Amygdala (tissue), 56 donors: Measurements from ENCODE around the gene SP110.
"Not testable (repeated sequence)": the region's sequence is repeated elsewhere in the genome, so short reads cannot be mapped to it uniquely, and the experiment has no call there.

Source experiments
- DNase-seq, 56 donors: peaks; one replicate each; lab custom pipeline; 2025; lab: John Stamatoyannopoulos, UW

SP110 gene

DNA sequence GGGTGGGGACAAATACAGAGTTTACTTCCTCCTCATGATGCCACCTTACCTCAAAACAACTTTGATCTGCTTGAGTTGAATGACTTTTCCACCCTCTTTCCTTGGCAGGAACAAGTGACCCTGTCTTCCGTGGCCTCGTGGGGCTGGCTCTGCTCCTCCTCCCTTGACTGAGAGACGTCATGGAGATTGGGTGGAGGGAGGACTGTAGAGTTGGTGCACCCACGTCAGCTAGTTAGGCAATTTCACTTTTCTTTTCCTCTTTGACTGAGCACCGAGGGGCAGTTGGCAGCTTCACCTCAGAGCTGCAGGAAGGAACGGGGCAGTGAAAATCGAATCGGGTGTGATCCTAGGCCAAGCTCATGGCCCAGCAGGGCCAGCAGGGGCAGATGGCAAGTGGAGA is 5.7 kb upstream of the SP110 start, which contains the start of gene SP140:
TSS of gene SP140 (plus strand) at position 251 of the 400 bp plus-strand sequence. CDS start at position 360, 109 bp downstream.
- DNase-seq: peak in 17 of 56 donors; percentile 2 to 29 (median 4)

DNA sequence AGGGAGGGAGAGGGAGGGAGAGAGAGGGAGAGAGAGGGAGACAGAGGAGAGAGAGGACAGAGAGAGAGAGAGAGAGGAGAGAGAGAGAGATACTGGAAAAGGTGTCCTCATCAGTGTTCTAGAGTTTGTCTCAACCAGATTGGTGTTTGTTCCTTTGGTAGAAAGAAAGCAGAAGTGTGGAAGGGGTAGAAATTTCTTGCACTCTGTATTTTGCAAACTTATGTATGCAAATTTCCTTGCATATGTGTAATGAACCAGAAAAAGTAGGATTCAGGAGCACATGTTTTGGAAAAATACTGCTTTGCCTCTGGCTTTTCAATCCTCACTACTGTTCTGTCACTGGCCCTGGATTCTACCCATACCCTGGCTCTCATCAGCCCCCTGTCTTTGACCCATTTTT is 4.7 kb upstream of the SP110 start:
- no peak for DNase-seq

DNA sequence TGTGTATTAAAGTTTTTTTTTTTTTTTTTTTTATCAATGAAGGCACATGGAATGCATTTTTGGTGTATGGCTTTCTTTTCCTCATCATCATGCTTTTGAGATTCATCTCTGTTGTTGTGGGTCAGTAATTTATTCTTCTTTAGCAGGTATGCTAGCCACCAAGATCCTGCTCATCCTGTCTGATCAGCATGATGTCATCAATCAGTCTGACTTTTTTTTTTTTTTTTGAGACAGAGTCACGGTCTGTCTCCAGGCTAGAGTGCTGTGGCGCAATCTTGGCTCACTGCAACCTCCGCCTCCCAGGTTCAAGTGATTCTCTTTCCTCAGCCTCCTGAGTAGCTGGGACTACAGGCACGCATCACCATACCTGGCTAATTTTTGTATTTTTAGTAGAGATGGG is 3.0 kb upstream of the SP110 start:
- not testable (repeated sequence) for DNase-seq

DNA sequence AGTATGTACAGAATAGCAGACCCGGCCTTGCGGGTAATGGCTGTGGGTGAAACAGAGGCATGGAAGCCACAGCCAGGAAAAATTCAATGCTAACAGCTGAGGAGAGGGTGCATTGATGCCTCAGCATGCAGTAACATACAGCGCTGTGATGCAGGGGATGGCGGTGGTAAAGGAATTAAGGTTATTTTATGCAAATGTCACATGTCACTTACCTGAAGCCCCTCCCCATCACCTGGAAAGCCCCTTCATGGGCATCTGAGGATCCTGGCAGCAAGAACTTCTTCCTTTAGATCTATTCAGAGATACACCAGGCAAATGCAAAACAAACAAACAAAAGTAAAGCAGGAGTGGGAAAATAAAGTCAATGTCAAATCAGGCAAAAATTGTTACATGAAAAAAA is 1.7 kb upstream of the SP110 start:
- DNase-seq: no peak

DNA sequence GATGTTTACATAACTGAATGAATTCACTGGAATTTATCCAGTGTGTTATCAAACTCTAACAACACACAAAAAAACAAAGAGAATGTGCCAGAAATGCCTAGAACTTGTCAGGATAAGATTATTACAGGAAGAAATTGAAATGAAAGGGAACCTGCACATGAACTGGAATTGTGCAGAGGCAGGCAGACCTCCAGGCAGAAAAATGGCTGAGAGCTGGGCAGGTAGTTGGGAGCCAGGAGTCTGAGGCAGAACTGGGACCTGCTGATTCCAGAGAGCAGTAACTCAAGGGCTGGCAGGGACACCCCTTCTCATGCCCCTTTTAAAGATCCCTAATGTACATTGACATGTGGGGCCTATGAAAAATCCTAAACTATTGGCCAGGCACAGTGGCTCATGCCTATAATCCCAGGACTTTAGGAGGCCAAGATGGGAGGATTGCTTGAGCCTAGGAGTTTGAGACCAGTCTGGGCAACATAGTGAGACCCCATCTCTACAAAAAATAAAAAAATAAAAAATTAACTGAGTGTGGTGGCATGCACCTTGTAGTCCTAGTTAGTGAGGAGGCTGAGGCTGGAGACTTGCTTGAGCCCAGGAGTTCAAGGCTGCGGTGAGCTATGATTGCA is 674 bp upstream of the SP110 start:
- peak in 1 of 56 donors; percentile 18 for DNase-seq

DNA sequence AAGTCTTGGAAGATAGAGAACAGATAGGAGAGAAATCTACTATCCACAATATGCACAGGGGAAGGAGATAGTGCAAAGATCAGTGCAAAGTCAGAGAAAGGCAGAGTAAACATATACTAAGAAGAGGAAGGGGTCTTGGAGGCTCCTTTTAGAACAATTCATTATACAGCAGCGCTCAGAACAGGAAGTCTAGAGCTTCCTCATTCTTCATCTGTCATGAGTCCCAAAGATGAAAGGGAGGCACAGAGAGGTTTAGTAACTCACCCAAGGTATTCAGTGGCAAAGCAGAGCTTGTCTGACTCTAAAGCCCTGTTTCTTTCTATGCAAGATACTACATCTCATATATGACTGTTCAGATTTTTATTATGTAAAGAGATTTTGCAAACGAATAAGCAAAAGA is 1.4 kb downstream of the SP110 start:
- no peak for DNase-seq

DNA sequence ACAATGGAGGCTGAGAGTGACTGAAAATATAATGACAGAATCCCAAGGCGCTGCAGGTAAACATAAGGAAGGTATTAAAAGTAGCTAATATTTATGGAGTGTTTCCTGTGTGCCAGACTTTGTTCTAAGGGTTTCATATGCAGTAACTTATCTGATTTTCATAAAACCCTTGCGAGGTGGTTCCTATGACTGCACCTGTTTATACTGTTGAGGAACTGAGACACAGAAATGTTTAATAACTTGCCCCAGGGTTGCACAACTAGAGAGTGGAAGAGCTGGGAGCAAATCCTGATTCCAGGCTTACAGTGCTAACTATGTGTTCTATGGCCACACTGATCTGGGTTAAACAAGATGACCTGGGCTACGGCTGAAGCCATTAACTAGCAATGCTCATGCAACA is 2.4 kb downstream of the SP110 start:
- no peak for DNase-seq

DNA sequence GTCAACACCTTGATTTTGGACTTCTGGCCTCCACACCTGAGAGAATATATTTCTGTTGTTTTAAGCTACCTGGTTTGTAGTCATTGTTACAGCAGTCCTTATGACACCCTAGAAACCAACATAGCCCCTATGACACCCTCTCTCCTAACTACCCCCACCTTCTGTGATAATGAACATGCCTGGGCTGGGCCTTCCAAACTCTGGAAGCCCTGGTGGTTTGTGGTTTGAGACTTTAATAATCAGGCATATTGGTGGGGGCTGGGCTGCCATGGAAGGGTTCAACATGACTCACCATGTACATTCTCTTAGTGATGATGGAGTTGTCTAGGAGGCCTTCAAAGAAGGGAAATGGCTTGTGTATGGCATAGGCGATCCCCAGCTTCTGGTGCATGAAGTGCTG is 3.3 kb downstream of the SP110 start:
- no peak for DNase-seq

DNA sequence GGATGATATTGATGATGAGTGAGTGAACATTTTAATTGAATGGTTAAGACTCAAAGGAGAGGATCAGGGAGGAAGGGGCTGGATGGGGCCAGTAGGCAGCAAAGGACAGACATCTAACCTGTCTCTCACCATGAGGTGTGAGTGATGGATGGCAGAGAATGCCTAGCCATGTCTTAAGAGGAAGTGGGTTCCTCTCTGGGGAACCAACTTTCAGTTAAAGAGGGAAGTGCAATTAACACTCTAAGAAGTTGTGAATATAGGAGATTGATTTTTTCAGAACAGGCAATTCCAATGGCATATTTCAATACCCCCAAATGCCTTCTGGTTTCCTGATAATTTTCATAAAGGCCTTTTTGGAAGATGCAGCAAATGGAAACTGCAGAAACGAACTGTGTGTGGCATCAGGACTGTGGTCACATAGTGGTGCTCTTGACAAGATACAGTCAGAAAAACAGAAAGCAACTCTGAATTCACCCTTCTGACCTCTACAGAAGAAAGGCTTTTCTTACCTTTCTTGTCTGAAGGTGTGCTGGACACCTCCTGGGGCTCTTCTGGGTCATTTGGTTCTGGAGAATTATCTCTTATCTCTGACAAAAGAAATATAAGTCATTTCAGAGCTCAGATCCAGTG is 10.2 kb downstream of the SP110 start:
- no peak for DNase-seq

DNA sequence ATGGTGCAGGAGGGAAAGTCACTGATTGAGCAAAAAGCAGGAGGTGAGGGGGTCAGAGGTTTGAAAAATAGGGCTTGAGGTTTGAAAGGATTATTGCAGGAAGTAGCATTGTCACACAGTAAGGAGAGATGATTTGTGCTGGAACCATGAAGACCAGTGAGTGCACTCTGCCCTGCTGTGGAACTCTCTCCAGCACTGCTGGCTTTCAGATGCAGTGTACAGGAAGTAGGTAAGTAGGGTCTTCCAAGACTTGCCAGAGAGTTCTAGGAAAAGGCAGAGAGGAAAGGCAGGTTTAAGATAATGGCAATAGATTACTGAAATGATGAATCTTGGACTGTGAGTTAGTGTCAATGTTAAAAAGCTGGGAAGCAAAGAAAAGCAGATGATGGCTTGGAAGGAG is 11.2 kb downstream of the SP110 start:
- no peak for DNase-seq

DNA sequence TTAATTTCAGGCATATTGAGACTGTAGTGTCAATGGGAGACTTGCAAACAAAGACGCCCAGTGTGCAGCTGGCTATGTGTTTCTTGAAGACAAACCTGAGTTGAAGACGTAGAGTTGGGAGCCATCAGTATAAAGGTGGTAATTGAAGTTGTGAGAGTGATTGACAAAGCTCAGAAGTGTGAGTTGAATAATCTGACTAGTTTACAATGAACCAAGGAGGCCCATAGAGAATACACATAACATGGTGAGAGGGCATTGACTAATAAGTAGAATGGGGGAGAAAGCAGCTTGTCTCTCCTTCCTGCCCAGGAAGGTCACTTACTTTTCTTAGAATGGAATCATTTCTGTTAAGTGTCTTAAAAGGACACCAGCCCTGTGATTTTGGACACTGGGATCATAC is 14.1 kb downstream of the SP110 start:
- DNase-seq: no peak

DNA sequence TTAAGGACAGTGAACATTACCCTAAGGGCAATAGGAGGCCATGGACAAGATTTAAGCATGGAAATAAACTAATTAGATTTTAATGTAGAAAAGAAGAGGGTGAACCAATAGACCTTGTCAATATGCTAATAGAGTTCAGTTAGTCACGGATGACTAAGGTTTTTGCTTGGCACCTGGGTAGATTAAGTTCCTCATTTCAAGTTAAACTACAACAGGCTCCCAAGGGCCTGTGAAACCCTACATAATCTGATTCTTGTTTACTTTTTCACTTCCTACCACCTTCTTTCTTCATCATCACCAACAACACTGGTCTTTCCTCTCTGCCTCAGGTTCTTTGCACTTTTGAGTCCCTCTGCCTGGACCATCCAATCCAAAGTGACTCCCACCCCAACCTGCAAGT is 14.8 kb downstream of the SP110 start:
- no peak for DNase-seq

DNA sequence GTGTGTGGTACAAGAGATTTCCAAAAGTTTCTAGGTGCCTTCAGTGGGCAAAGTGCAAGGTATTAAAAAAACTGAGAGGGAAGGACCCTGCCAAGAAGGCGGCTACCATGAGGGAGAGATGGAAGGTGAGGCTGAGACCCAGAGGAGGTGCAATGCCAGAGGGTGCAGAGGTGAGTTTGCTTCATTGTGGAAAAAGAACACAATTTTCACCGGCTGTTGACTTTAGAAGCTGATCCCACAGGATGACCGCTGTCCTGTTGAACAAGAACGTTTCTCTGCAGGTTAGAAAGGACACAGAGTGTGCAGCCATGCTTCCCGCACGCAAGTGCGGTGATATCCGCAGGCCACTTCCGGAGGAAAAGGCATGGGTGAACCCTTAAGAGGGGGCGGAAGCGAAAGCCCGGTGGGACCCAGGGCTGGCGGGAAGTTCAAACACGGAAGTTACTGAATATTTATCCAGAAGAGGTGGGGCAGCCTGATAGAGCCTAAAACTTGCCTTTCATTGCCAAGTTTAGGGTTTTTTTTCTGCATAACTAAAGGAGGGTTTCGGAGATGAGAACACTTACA is 16.6 kb downstream of the SP110 start:
- DNase-seq: no peak

DNA sequence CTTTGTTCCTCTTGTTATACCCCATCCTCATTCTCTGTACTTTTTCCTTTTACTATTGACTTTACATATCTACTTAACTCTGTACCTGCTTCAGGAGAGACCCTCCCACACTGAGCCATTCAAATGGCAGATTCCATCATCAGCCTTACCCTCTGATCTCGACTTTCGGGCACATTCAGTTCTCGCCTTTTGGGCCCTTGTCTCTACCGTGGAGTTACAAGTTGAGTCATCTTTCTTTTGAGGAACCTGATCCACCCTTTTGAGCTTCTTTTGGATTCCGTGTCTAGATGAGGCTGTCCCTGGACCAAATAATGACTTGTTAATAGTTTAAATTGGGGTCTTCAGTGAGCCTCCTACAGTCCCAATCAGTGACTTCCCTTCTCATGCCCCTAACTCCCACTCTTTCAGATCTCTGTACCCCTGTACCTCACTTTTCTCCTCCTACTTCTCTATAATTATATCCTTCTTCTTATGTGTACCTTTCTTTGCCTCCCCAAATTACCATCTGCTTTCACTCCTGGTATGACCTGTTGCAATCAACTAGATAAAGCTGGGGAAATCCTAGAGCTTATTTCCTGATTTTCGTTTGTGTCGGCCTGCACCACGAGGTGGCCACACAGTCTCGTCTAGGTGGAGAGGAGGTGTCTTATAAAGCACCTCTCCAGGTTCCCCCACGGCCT is 17.2 kb downstream of the SP110 start:
- DNase-seq: no peak

DNA sequence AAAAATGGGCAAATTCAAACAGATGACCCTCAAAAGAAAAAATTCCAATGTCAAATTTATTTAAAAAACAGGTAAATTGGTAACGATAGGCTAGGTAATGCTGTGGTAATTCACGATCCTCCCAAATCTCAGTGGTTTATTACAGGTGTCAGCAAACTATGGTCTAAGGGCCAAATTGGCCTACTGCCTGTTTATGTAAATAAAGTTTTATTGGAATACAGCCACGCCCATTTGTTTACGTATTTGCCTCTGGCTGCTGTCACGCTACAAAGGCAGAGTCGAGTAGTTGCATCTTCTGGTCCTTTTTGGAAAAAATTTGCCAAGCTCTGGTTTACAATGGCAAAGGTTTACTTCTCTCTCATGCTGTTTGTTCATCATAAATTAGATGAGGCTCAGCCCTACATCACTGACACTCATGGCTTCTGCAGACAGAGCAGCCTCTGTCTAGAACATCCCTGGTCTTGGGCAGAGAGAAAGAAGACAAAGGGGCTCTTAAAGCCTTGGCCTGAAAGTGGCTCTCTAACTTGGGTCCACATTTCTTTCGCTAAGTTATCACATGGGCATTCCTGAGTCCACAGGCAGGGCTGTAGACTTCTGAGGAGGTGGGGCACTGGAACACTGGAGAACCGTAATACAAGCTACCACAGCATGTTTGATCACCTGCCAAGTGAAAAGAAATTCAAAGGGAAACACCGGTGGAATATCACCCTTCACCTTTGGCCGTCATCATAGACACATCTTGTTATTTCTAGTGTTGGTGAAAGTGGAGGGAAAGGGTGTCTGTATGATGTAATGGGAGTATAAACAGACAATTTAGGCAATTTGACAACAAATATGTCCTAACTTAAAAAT is 34.8 kb downstream of the SP110 start:
- no peak for DNase-seq

DNA sequence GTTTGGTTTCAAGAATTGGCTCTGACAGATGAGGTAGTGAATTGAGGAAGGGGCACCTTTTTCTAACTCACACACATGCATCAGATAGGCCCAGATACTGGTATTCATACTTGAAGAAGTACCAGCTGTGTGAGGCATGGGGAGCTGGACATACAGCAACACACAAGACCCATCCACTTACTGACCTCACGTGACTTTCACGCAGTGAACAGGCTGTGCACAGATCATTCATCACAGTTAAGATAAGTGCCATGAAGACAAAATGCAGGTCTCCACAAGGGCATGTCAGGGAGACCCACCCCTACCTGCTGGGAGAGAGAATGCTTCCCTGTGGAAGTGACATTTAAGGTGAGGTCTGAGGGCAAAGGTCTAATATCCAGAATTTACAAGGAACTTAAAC is 38.6 kb downstream of the SP110 start:
- DNase-seq: no peak

DNA sequence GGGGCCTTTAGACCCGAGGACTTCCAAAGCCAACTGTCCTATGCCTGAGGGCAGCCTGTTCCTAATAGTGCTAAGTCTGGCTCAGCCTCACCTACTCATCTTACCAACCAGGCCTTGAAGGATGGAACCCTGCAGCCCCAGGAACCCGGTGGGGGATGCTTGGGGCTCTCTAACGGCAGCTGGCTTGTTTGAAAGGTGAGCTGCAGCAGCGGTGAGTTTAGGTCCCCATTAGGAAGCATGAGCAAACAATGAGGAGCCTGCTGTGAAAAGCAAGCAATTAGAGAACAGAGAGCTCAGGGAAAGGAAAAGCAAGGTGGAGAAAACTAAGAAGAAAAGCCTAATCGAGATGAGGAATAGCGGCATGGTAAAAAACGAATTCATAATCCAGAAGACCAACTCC is 39.9 kb downstream of the SP110 start:
- DNase-seq: no peak

DNA sequence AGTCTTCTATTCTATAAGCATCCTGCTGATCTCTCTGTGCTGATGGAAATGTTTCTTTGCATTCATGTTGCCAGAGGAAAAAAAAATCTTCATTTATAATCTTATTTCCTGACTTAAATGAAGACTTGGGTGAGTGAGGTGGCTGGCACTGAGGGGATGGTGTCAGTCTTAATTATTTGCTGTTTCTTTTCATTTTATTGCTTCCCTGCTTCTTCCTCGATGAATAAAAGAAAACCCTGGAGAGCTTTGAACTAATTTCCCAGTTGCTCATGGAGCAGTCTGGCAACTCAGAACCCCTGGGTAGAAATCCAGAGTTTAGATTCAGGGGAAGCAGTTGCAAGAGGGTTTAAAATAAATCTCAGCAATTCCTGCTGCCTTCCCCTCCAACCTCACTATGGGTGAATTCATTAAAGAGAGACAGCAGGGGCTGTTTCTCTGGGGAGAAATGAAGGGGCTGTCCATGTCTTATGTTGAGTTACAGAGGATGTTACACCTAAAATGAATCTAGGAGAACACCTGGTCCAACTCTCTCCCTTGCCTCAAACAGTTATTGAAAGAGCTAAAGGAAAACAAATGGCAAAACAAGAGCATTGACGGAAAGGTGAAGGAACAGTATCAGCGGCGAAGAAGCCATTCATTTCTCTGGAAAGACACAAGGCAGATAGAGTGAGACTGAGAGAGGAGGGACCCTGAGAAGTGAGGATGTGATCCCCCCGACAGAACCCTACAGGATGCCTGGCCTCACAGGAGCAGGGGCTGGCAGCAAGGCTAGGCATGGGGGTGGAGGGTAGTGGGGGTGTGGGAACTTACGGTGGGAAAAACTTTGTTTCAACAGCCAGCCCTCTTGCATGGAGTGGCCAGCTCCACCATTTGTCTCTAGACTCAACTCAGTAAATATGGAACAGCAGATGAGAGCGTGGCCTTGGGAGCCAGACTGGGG is 41.0 kb downstream of the SP110 start:
- no peak for DNase-seq

DNA sequence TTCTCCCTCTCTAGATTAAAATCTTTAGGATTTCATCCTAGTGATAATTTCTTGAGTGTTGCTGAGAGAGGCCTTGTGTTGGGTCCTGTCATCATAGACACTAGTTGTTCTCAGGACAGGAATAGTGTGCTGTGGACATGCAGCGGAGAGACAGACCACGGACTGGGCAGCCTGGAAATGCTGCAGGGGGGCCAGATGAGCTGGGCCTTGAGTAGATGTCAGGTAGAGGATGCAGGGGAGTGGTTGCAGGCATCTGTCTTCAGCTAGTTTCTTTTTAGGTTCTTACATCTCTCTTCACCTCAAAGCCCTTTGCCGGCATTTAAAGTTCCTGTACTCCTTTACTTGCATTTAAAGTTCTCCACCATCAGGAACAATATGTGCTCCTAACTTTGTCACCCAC is 42.8 kb downstream of the SP110 start:
- no peak for DNase-seq

DNA sequence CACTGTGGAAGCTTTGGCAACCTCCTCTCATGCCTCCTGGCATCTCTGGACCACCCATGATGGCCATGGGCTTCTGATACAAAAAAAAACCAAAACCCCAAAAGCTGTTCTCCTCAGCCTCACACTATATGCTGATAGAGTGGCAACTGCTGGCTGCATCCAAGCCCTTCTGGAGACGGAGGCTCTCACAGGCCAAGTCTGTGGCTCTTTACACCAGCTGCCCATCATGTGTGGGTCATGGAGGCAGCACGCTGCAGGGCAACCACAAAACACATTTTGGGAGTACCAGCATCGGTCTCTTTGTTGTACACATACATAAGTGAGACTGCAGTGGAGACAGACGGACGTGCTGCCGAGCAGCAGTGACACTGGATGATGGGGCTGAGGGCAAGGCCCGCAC is 45.3 kb downstream of the SP110 start:
- no peak for DNase-seq
